Prostate gland (tissue), 2 donors: ENCODE measurements around the gene RAB3IP.

ENCODE experiments used
- CTCF ChIP-seq, 4 experiments: fragments of 200-600 bp in 2 of 4; fragments of 450-650 bp in 2 of 4; sonication (generic) in 2 of 4; IDR thresholded peaks; 1 replicate in 3 of 4; 2 replicates in 1 of 4; pipeline ENCODE4 v1.5.1; 2016 to 2019; ENCODE audit warnings: antibody characterized with exemption in 4 of 4, mild to moderate bottlenecking in 2 of 4, moderate library complexity in 2 of 4
- POLR2A ChIP-seq: fragments of 450-650 bp; IDR thresholded peaks from one replicate; pipeline ENCODE4 v1.6.1; 2016; ENCODE audit warnings: antibody characterized with exemption, mild to moderate bottlenecking
- POLR2AphosphoS5 ChIP-seq: sonication (generic); formaldehyde crosslinking; IDR thresholded peaks from one replicate; pipeline ENCODE4 v1.6.1; 2017; ENCODE audit warnings: antibody characterized with exemption

GRCh38 chr12:69744109-69744508, 5.4 kb downstream of the RAB3IP start:
- TF ChIP-seq POLR2AphosphoS5 = no peak
- no peak for TF ChIP-seq CTCF (IDR thresholded peaks at IDR 0.05)
- no peak for TF ChIP-seq POLR2A
